ENCODE data around the gene TRIM67.

The TRIM67 gene

GRCh38 chr1:231162970-231163829 lies 1.3 kb downstream of the TRIM67 start:
- no peak for DNase-seq (ENCODE audit: low read depth)
- TF ChIP-seq CTCF (conservative IDR thresholded peaks at IDR 0.05; ENCODE audit: low read length) = no peak
- H3K4me3 ChIP-seq (ENCODE audit: low read length) = no peak overlapping the region

GRCh38 chr1:231163830-231164427 lies 2.1 kb downstream of the TRIM67 start:
- TF ChIP-seq CTCF (conservative IDR thresholded peaks at IDR 0.05; ENCODE audit: low read length) = no peak
- no peak for DNase-seq (ENCODE audit: low read depth)
- no peak overlapping the region for H3K4me3 ChIP-seq (ENCODE audit: low read length)

DNA sequence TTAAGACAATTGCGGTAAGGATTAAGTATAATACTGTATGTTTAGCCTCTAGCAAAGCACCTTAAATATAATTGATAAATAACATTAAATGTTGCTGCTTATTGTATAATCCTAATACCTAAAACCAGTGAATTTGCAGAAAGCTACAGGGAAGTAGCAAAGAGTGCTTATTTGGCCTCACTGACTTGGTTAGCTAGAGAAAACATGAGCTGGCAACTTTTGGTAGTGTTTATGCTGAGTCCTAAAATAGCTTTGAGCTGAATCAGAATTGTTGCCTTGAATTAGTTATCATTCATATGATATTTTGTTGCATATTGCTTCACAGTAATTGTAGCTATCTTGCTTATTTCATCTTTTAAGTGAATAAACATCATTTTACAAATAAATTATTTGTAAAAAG lies 3.5 kb downstream of the TRIM67 start:
- H3K4me3 ChIP-seq (ENCODE audit: low read length) = no peak overlapping the region
- DNase-seq (ENCODE audit: low read depth) = peak; percentile 14
- no peak for TF ChIP-seq CTCF (conservative IDR thresholded peaks at IDR 0.05; ENCODE audit: low read length)

- H3K4me3 ChIP-seq (ENCODE audit: low read length) = no peak overlapping the region
- DNase-seq (ENCODE audit: low read depth) = no peak
- TF ChIP-seq CTCF (conservative IDR thresholded peaks at IDR 0.05; ENCODE audit: low read length) = no peak
Observed at GRCh38 chr1:231166398-231166797, 4.5 kb downstream of the TRIM67 start.

- no peak for DNase-seq (ENCODE audit: low read depth)
- H3K4me3 ChIP-seq (ENCODE audit: low read length) = no peak overlapping the region
- TF ChIP-seq CTCF (conservative IDR thresholded peaks at IDR 0.05; ENCODE audit: low read length) = no peak
Observed at GRCh38 chr1:231170875-231171274, 9.0 kb downstream of the TRIM67 start.

DNA sequence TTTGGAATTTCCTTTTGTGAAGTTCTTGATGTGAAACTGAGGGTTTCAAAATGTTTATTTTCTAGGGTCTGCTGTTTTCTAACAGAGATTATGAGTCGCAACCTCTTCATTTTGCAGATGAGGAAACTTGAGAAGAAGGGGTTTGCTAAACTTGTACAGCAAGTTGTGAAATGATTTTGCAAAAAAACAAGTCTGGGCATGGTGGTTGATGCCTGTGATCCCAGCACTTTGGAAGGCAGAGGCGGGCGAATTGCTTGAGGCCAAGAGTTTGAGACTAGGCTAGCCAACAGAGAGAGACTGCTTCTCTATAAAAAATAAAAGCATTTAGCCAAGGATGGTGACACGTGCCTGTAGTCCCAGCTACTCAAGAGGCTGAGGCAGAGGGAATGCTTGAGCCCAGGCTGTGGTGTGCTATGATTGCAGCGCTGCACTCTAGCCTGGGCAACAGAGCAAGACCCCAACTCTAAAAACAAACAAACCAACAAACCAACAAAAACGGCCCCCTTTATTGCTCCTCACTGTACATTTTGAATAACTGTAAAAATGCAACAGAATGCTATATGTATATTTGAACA lies 9.9 kb downstream of the TRIM67 start:
- DNase-seq (ENCODE audit: low read depth) = no peak
- no peak overlapping the region for H3K4me3 ChIP-seq (ENCODE audit: low read length)
- no peak for TF ChIP-seq CTCF (conservative IDR thresholded peaks at IDR 0.05; ENCODE audit: low read length)
